Nephron (organoid): ENCODE measurements around the gene MAP3K20.

Experiments used
- H3K27ac Mint-ChIP-seq, 3 experiments: 2 replicates each; pipeline ENCODE4 v1.8.0; 2020; ENCODE audit warnings: mixed read lengths in 3 of 3, mild to moderate bottlenecking in 2 of 3, moderate library complexity in 1 of 3
- H3K27me3 Mint-ChIP-seq: 2 replicates; pipeline ENCODE4 v1.8.0; 2021; ENCODE audit warnings: low read depth, mild to moderate bottlenecking, moderate library complexity, mixed read lengths
- H3K36me3 Mint-ChIP-seq: 2 replicates; pipeline ENCODE4 v1.8.0; 2020; ENCODE audit warnings: low read depth, mixed read lengths
- H3K4me1 Mint-ChIP-seq: 2 replicates; pipeline ENCODE4 v1.8.0; 2020; ENCODE audit warnings: mixed read lengths
- H3K4me3 Mint-ChIP-seq, 3 experiments: 2 replicates each; pipeline ENCODE4 v1.8.0; 2020; ENCODE audit warnings: mild to moderate bottlenecking in 3 of 3, mixed read lengths in 3 of 3, moderate library complexity in 2 of 3
- H3K9me3 Mint-ChIP-seq: 2 replicates; pipeline ENCODE4 v1.8.0; 2020; ENCODE audit warnings: mixed read lengths
- CTCF ChIP-seq, 3 experiments: fragments of 200-600 bp; sonication (generic); IDR thresholded peaks; one replicate each; pipeline ENCODE4 v1.5.0; 2021; ENCODE audit warnings: antibody characterized with exemption in 3 of 3; ENCODE audit not compliant: unreplicated experiment in 3 of 3

MAP3K20 gene

GRCh38 chr2:173138962-173139361, 63.3 kb downstream of the MAP3K20 start:
- Mint-ChIP-seq H3K36me3 (peaks cover 31% of the 10 kb centered on the region), H3K9me3 (peaks cover 21% of the 10 kb centered on the region), H3K4me3 (no peak overlapping the region), H3K4me1 (no peaks in the 10 kb centered on the region), H3K27ac (no peak overlapping the region), H3K27me3 (no peaks in the 10 kb centered on the region)
- no peak for TF ChIP-seq CTCF (IDR thresholded peaks at IDR 0.05; ENCODE audit: unreplicated experiment in 3 of 3)

DNA sequence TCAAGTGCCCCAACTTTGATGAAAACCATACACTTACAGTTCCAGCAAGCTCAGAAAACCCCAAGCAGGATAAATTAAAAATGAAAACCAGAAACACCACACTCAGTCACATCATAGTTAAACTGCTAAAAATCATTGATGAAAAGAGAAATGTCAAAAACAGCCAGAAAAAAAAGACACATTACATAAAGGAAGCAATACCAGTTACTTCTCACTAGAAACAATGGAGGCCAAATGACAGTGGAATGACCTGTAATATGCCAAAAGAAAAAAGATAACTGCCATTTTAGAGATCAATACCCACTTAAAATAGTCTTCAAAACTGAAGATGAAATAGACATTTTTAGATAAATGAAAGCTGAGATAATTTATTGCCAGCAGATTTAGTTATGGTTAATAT, 66.0 kb downstream of the MAP3K20 start:
- H3K4me3 Mint-ChIP-seq: no peak overlapping the region
- H3K36me3 Mint-ChIP-seq: peaks cover 31% of the 10 kb centered on the region
- H3K27me3 Mint-ChIP-seq: no peaks in the 10 kb centered on the region
- no peak overlapping the region for H3K27ac Mint-ChIP-seq
- no peaks in the 10 kb centered on the region for H3K4me1 Mint-ChIP-seq
- H3K9me3 Mint-ChIP-seq: peaks cover 21% of the 10 kb centered on the region
- TF ChIP-seq CTCF (IDR thresholded peaks at IDR 0.05; ENCODE audit: unreplicated experiment in 3 of 3): no peak

- peaks cover 21% of the 10 kb centered on the region for H3K9me3 Mint-ChIP-seq
- TF ChIP-seq CTCF (IDR thresholded peaks at IDR 0.05; ENCODE audit: unreplicated experiment in 3 of 3): no peak
- H3K27ac Mint-ChIP-seq: no peak overlapping the region
- peaks cover 6% of the 10 kb centered on the region for H3K4me1 Mint-ChIP-seq
- H3K27me3 Mint-ChIP-seq: no peaks in the 10 kb centered on the region
- no peak overlapping the region for H3K4me3 Mint-ChIP-seq
- peaks cover 26% of the 10 kb centered on the region for H3K36me3 Mint-ChIP-seq
Observed at GRCh38 chr2:173145454-173145853, 69.8 kb downstream of the MAP3K20 start.

- Mint-ChIP-seq H3K27me3 (no peaks in the 10 kb centered on the region), H3K4me3 (no peak overlapping the region), H3K27ac (no peak overlapping the region), H3K4me1 (peaks cover 6% of the 10 kb centered on the region), H3K36me3 (peaks cover 16% of the 10 kb centered on the region), H3K9me3 (peaks cover 15% of the 10 kb centered on the region)
- TF ChIP-seq CTCF (IDR thresholded peaks at IDR 0.05; ENCODE audit: unreplicated experiment in 3 of 3): no peak
Observed at GRCh38 chr2:173146590-173146989, 70.9 kb downstream of the MAP3K20 start.

- Mint-ChIP-seq H3K4me1 (peaks cover 6% of the 10 kb centered on the region), H3K36me3 (peaks cover under 1% of the 10 kb centered on the region), H3K4me3 (no peak overlapping the region)
Observed at GRCh38 chr2:173148520-173148919, 72.9 kb downstream of the MAP3K20 start.

More at GRCh38 chr2:173148520-173148919, 72.9 kb downstream of the MAP3K20 start:
- no peak for TF ChIP-seq CTCF (IDR thresholded peaks at IDR 0.05; ENCODE audit: unreplicated experiment in 3 of 3)
- Mint-ChIP-seq H3K9me3 (peaks cover under 1% of the 10 kb centered on the region), H3K27me3 (no peaks in the 10 kb centered on the region), H3K27ac (no peak overlapping the region)
